RPMI7951 (cell line): Measurements from ENCODE around the gene SERPINF2. TPM values are rescaled to one million over a fixed set of nuclear protein-coding genes. Genes with fewer than 3 reads are reported as not detected.

Source experiments
- DNase-seq: peaks from one replicate; pipeline ENCODE4 v3.0.0-alpha.2; 2012; ENCODE audit warnings: low read depth
- total RNA-seq: library from RNA; depleted of rRNA; stranded (reverse); fragments of >200 nt; shearing (Covaris generic); gene quantifications from 2 replicates; pipeline ENCODE4 v1.2.3, GENCODE V29; 2014

The SERPINF2 gene
- total RNA-seq, 1 experiment from 2014 or later = 0.24 TPM

DNA sequence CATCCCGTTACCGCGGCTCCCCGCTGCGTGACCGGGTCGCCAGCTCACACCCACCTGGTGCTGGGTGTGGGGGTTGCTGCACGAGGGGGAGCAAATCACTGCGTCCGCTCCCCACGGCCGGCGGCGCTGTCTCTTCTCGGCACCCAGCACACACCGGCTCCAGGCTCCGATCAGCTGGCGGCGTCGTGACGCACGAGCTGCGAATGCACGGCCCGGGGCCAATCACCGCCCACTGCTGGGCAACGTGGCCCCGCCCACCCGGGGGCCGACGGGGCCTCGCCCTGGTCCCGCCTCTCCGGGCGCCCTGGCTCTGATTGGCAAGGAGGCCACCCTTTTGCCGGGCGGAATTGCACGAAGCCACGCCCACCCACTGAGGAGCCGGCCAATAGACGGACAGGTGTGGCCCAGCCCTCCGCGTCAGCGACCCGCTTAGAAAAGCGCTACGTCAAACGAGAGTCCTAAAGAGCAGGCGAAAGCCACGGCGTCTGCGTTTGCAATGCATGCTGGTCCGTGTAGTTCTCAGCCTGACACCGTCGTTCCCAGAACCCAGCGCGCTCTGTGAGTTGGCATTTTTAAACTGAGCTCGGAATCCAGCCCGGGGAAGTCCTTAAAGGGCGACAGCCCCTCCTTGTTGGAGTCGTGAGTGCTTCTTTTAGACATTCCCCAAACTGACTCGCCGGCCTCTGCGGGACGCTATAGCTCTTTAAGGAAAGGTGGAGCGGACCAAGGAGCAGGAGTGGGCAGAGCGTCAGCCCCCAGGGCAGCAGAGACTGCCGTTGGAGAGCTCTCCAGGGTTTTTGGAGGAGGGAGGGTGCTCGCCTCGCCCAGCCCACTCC lies 26.4 kb upstream of the SERPINF2 start:
- DNase-seq = peak; percentile 100

DNA sequence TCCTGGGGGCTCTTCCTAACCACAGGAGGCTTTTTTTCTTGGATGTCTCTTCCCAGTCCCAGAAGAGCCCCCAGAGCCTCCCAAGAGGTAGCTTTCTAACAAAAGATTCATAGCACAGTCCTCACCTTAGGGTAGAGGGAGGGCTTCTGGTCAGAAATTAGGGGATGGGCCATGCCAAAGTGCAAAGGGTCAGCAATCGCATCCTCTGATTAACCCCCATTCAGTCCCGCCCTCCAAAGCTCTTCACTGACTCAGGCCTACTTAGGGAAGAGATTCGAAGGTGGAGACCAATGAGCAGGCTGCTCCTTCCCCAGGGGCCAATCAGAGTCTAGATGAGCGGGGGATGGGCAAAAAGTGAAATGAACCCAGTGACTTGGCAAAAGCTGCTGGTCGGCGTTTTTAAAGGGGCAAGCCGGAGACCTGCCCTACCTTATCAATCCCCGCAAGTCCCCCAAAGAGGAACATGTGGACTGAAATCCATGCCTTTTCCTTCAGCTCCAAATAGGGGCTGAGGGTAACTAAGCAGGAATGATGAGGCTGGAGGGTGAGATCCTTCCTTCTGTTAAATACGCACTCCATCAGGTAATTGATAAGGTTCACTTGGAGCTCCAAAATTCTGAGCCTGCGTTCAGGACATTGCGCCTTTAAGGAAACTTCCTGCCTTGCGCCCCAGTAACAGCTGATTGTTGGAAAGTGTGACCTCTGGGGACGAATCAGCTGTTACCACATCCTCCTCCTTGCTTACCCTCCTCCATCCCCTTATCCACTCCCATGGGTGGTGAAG lies 25.6 kb upstream of the SERPINF2 start:
- DNase-seq = peak; percentile 99

- no peak for DNase-seq
These were observed 24.1 kb upstream of the SERPINF2 start for GRCh38 chr17:1718362-1719165.

DNA sequence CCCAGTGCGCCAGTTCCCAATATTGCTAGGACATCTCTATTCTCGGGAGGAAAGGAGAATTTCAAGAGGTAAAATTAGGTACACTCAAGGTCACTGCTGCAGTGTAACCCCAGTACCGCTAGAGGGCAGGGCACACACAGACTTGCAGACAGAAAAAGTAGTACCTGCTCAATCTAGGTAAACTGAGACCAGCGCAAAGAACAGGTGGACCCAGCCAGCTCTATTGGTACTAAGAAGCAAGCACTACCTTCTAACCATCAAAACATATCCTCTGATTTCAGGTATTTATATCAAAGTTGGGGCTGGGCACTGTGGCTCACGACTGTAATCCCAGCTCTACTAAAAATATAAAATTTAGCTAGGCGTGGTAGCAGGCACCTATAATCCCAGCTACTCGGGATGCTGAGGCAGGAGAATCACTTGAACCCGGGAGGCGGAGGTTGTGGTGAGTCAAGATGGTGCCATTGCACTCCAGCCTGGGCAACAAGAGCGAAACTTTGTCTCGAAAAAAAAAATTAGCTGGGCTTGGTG lies 21.8 kb upstream of the SERPINF2 start:
- DNase-seq = peak; percentile 41

GRCh38 chr17:1722022-1722421 lies 20.6 kb upstream of the SERPINF2 start:
- peak; percentile 67 for DNase-seq

- DNase-seq = peak; percentile 83
These were observed 18.3 kb upstream of the SERPINF2 start, which contains the start of gene WDR81 for GRCh38 chr17:1724351-1724868. WDR81 (plus strand) TSS chr17:1724704; CDS start chr17:1724960, 256 bp downstream.

DNA sequence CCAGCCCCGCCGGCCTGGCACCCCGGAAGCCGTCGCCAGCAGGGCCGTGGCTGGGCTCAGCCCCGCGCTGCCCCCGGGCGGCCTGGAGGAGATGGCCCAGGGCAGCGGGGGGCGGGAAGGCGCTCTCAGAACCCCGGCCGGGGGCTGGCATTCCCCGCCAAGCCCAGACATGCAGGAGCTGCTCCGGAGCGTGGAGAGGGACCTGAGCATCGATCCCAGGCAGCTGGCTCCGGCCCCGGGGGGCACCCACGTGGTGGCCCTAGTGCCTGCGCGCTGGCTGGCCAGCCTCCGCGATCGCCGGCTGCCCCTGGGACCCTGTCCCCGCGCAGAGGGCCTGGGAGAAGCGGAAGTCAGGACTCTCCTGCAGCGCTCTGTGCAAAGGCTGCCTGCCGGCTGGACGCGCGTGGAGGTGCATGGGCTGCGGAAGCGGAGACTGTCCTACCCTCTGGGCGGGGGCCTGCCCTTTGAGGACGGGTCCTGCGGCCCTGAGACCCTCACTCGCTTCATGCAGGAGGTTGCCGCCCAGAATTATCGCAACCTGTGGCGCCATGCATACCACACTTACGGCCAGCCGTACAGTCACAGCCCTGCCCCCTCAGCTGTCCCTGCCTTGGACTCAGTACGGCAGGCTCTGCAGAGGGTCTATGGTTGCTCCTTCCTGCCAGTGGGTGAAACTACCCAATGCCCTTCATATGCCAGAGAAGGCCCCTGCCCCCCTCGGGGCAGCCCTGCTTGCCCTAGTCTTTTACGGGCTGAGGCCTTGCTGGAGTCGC lies 17.6 kb upstream of the SERPINF2 start:
- no peak for DNase-seq

DNA sequence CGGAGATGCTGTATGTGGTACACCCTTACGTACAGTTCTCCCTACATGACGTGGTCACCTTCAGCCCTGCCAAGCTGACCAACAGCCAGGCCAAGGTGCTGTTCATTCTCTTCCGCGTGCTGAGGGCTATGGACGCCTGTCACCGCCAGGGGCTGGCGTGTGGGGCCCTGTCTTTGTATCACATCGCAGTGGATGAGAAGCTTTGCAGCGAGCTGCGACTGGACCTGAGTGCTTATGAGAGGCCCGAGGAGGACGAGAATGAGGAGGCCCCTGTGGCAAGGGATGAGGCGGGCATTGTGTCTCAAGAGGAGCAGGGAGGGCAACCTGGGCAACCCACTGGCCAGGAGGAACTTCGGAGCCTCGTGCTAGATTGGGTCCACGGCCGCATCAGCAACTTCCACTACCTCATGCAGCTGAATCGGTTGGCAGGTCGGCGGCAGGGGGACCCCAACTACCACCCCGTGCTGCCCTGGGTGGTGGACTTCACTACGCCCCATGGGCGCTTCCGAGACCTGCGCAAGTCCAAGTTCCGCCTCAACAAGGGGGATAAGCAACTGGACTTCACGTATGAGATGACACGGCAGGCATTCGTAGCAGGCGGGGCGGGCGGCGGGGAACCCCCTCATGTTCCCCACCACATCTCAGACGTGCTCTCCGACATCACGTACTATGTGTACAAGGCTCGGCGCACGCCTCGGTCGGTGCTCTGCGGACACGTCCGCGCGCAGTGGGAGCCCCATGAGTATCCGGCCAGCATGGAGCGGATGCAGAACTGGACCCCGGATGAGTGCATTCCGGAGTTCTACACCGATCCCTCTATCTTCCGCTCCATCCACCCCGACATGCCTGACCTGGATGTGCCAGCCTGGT lies 16.8 kb upstream of the SERPINF2 start:
- no peak for DNase-seq

DNA sequence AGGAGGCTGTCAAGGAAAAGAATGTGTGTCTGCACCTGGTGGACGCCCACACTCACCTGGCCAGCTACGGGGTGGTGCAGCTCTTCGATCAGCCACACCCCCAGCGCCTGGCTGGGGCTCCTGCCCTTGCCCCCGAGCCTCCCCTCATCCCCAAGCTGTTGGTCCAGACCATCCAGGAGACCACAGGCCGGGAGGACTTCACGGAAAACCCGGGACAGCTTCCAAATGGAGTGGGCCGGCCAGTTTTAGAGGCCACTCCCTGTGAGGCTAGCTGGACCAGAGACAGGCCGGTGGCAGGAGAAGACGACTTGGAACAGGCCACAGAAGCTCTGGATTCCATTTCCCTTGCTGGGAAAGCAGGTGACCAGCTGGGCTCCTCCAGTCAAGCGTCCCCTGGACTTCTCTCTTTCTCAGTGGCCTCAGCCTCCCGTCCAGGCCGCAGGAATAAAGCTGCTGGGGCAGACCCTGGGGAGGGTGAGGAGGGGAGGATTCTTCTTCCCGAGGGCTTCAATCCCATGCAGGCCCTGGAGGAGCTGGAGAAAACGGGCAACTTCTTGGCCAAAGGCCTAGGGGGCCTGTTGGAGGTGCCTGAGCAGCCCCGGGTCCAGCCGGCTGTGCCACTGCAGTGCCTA lies 15.9 kb upstream of the SERPINF2 start:
- DNase-seq = no peak

- DNase-seq = no peak
These were observed 15.3 kb upstream of the SERPINF2 start for GRCh38 chr17:1727258-1727789.

DNA sequence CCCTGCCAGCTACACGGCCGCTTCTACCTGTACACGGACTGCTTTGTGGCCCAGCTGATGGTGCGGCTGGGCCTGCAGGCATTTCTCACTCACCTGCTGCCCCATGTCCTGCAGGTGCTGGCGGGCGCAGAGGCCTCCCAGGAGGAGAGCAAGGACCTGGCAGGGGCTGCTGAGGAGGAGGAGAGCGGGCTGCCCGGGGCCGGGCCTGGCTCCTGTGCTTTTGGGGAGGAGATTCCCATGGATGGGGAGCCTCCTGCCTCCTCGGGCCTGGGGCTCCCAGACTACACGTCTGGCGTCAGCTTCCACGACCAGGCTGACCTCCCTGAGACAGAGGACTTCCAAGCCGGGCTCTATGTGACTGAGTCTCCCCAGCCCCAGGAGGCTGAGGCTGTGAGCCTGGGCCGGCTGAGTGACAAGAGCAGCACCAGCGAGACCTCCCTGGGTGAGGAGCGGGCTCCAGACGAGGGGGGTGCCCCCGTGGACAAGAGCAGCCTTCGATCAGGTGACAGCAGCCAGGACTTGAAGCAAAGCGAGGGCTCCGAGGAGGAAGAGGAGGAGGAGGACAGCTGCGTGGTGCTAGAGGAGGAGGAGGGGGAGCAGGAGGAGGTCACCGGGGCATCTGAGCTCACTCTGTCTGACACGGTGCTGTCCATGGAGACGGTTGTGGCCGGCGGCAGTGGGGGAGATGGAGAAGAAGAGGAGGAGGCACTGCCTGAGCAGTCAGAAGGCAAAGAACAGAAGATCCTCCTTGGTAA lies 14.6 kb upstream of the SERPINF2 start:
- no peak for DNase-seq

DNA sequence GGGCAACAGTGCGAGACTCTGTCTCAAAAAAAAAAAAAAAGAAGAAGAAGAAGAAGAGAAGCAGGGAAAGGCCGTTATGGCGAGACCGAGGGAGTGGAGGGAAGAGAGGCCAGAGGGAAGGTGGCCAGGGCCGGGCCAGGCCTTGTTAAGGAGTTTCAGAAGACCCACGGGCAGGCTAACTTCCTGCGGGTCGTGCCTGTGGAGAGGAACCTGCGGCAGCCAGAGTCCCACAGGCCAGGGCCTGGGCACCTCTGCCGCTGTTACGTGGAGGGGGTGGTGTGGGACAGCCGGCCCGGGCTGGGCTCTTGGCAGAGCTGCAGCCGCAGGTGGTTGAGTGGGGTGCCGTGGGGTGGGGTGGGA lies 12.7 kb upstream of the SERPINF2 start:
- no peak for DNase-seq

GRCh38 chr17:1730326-1731193 lies 12.1 kb upstream of the SERPINF2 start:
- DNase-seq = peak; percentile 71

GRCh38 chr17:1731194-1731506 lies 11.5 kb upstream of the SERPINF2 start:
- DNase-seq = no peak

DNA sequence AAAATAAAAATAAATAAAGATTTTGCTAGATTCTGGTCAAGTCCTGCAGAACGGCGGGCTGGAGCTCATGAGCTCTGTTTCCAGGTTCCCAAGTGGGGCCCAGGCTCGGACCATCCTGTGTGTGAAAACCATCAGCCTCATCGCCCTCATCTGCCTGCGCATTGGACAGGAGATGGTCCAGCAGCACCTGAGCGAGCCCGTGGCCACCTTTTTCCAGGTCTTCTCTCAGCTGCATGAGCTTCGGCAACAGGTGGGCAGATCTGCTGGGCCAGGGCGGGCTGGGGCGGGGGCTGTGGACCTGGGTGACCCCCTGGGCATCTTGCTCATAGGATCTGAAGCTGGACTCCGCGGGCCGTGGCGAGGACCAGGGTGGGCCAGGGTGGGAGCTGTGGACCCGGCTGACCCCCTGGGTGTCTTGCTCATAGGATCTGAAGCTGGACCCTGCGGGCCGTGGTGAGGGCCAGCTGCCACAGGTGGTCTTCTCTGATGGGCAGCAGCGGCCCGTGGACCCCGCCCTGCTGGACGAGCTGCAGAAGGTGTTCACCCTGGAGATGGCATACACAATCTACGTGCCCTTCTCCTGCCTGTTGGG lies 10.3 kb upstream of the SERPINF2 start:
- no peak for DNase-seq

DNA sequence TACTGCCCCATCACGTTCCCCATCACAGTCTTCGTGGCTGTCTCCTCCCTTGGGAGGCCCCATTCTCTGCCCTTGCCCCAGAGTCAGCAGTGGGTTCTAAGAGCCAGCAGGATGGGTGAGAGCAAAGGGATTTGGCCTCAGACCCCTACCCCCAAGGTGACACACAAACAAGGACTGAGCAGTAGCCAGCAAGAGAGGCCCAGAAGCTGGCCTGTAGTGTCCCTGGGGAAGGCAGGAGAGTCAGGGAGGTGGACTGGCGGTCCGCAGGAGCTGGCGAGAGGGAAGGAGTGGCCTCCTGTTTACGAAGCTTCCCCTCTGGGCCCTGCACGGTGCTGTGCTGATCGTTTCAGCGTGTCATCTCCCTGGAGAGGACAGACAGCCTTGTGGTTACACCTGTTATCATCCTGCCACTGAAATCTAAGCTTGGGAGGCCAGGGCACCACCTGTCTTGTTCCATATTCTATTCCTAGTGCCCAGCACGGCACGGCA lies 9.8 kb upstream of the SERPINF2 start:
- DNase-seq = no peak

DNA sequence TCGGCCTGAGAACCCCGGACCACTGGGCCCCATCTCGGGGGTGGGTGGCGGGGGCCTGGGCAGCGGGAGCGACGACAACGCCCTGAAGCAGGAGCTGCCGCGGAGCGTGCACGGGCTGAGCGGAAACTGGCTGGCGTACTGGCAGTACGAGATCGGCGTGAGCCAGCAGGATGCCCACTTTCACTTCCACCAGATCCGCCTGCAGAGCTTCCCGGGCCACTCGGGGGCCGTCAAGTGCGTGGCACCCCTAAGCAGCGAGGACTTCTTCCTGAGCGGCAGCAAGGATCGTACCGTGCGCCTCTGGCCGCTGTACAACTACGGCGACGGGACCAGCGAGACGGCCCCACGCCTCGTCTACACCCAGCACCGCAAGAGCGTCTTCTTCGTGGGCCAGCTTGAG lies 8.9 kb upstream of the SERPINF2 start:
- DNase-seq = no peak
